GM23248 (cell line): ENCODE data around the gene NPIPB2. TPM values are rescaled to one million over a fixed set of nuclear protein-coding genes. Genes with fewer than 3 reads are reported as not detected.

Experiments
- DNase-seq: peaks from one replicate; pipeline ENCODE4 v3.0.0-alpha.2; 2015
- H2AFZ ChIP-seq: fragments of 200-600 bp; sonication (generic); 2 replicates; pipeline ENCODE4 v1.6.1; 2016; ENCODE audit warnings: antibody characterized with exemption
- H3F3A ChIP-seq: fragments of 200-600 bp; sonication (generic); 2 replicates; pipeline ENCODE4 v1.6.1; 2016; ENCODE audit warnings: mild to moderate bottlenecking, antibody characterized with exemption, mixed run types; ENCODE audit not compliant: insufficient read depth
- H3K27ac ChIP-seq: fragments of 200-600 bp; sonication (generic); 2 replicates; pipeline ENCODE4 v1.5.1; 2016; ENCODE audit warnings: mild to moderate bottlenecking
- H3K27me3 ChIP-seq: fragments of 200-600 bp; sonication (generic); replicated peaks from 2 replicates; pipeline ENCODE4 v1.6.1; 2016; ENCODE audit warnings: mild to moderate bottlenecking; ENCODE audit not compliant: insufficient read depth
- H3K36me3 ChIP-seq: fragments of 200-600 bp; sonication (generic); 2 replicates; pipeline ENCODE4 v1.6.1; 2016; ENCODE audit warnings: low read depth, mild to moderate bottlenecking
- H3K4me1 ChIP-seq: fragments of 200-600 bp; sonication (generic); 2 replicates; pipeline ENCODE4 v1.6.1; 2016; ENCODE audit warnings: mild to moderate bottlenecking; ENCODE audit not compliant: insufficient read depth
- H3K4me2 ChIP-seq: fragments of 200-600 bp; sonication (generic); one replicate; pipeline ENCODE4 v1.6.1; 2016; ENCODE audit warnings: mild to moderate bottlenecking; ENCODE audit not compliant: unreplicated experiment
- H3K4me3 ChIP-seq: fragments of 200-600 bp; sonication (generic); 2 replicates; pipeline ENCODE4 v1.5.1; 2016; ENCODE audit warnings: mild to moderate bottlenecking
- H3K79me2 ChIP-seq: fragments of 200-600 bp; sonication (generic); 2 replicates; pipeline ENCODE4 v1.6.1; 2016; ENCODE audit warnings: mild to moderate bottlenecking; ENCODE audit not compliant: insufficient read depth
- H3K9ac ChIP-seq: fragments of 200-600 bp; sonication (generic); 2 replicates; pipeline ENCODE4 v1.6.1; 2016; ENCODE audit warnings: mild to moderate bottlenecking
- H3K9me2 ChIP-seq: fragments of 200-600 bp; sonication (generic); 2 replicates; pipeline ENCODE4 v1.6.1; 2016; ENCODE audit warnings: mixed run types, mild to moderate bottlenecking, moderate library complexity; ENCODE audit not compliant: insufficient read depth
- H3K9me3 ChIP-seq: fragments of 200-600 bp; sonication (generic); one replicate; pipeline ENCODE4 v1.6.1; 2017; ENCODE audit warnings: low read depth
- H4K20me1 ChIP-seq: fragments of 200-600 bp; sonication (generic); 2 replicates; pipeline ENCODE4 v1.6.0; 2016; ENCODE audit not compliant: insufficient read depth
- EZH2 ChIP-seq: fragments of 200-600 bp; sonication (generic); IDR thresholded peaks from 2 replicates; pipeline ENCODE4 v1.6.1; 2018; ENCODE audit warnings: antibody characterized with exemption, mild to moderate bottlenecking; ENCODE audit not compliant: insufficient read depth, poor library complexity, severe bottlenecking
- EZH2phosphoT487 ChIP-seq: fragments of 200-600 bp; sonication (generic); IDR thresholded peaks from 2 replicates; pipeline ENCODE4 v1.6.1; 2018; ENCODE audit warnings: antibody characterized with exemption, moderate library complexity, mild to moderate bottlenecking, low read depth; ENCODE audit not compliant: insufficient read depth
- WGBS, 2 experiments: methylation state at CpG; one replicate each; pipeline ENCODE4 v1.1.6; 2015 to 2017; ENCODE audit warnings: low lambda C conversion rate in 2 of 2, low coverage in 1 of 2; ENCODE audit errors: missing lambda C conversion rate in 2 of 2; 5-methylcytosine and 5-hydroxymethylcytosine counted together
- in situ Hi-C: fragments of 300-500 bp; cut with MboI; formaldehyde crosslinking; loops from 2 replicates; pipeline ENCODE4 v1.15.0; 2020
- polyA plus RNA-seq: library from polyadenylated mRNA; unstranded; fragments of >200 nt; fragmentation: Nextera tagmentation; extraction: Ambion mirVana; gene quantifications from 2 replicates; pipeline ENCODE4 v1.2.1, GENCODE V29; 2016
- total RNA-seq: library from RNA; depleted of rRNA; stranded (reverse); fragments of >200 nt; shearing (Covaris generic); gene quantifications from 2 replicates; pipeline ENCODE4 v1.2.3, GENCODE V29; 2014

The NPIPB2 gene
- total and polyA plus RNA-seq, 2 experiments from 2014 or later: 0.65 to 2.0 TPM

DNA sequence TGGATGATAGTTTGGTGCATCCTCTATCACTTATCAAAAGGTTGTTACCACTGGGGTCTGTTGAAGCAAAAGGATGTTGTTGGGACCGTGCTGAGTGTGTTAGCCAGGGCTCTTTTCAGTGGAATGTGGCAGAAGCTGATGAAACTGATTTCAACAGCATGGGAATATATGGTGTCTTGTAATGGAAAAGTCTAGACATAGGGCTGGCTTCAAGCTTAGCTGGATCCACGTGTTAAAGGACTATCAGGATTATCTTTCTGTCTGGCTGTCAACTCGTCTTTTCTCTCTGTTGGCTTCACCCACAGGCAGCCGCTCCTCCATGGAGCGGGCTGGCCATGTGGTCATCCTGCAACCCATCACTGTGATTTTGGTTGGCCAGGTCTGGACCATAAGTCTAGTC lies 43.4 kb upstream of the NPIPB2 start:
- no peaks in the 10 kb centered on the region for H3K9me2 ChIP-seq
- peak; percentile 41 for DNase-seq
- H3K4me2 ChIP-seq: no peak overlapping the region
- H3K9me3 ChIP-seq: no peaks in the 10 kb centered on the region
- in situ Hi-C loops: no loop called here
- no peaks in the 10 kb centered on the region for H3K36me3 ChIP-seq
- peaks cover 99% of the 10 kb centered on the region for H3K79me2 ChIP-seq
- no peaks in the 10 kb centered on the region for H3K27me3 ChIP-seq
- TF ChIP-seq EZH2phosphoT487 (no peak), EZH2 (no peak)
- H3K27ac ChIP-seq: no peak overlapping the region
- no peaks in the 10 kb centered on the region for H3K4me1 ChIP-seq
- H4K20me1 ChIP-seq: no peaks in the 10 kb centered on the region
- no peak overlapping the region for H2AFZ ChIP-seq
- no peak overlapping the region for H3K9ac ChIP-seq
- WGBS, 2 experiments: 34 to 43% methylated on average over 5 of the region's 5 CpGs
- no peaks in the 10 kb centered on the region for H3F3A ChIP-seq
- no peak overlapping the region for H3K4me3 ChIP-seq

- Histone ChIP-seq H3K79me2 (peaks cover 91% of the 10 kb centered on the region), H4K20me1 (no peaks in the 10 kb centered on the region), H3K27me3 (no peaks in the 10 kb centered on the region), H3K9me2 (no peaks in the 10 kb centered on the region), H3K4me1 (peaks cover 13% of the 10 kb centered on the region), H3K36me3 (no peaks in the 10 kb centered on the region), H3K27ac (no peak overlapping the region), H3K4me3 (no peak overlapping the region), H3F3A (peaks cover 21% of the 10 kb centered on the region), H3K4me2 (no peak overlapping the region), H3K9ac (no peak overlapping the region), H3K9me3 (no peaks in the 10 kb centered on the region), H2AFZ (no peak overlapping the region)
- 87 to 88% methylated on average over 5 of the region's 5 CpGs for WGBS, 2 experiments
- TF ChIP-seq EZH2phosphoT487: no peak
- TF ChIP-seq EZH2: no peak
- DNase-seq: no peak
- in situ Hi-C loops: no loop called here
Measured at GRCh38 chr16:11980136-11980844, 38.4 kb upstream of the NPIPB2 start.

GRCh38 chr16:11979013-11979672 lies 37.3 kb upstream of the NPIPB2 start:
- 0 out of 2 replicates have a peak overlapping the region, but pooled peaks have one; percentile 92 for H3K9ac ChIP-seq
- no peaks in the 10 kb centered on the region for H3K36me3 ChIP-seq
- no peaks in the 10 kb centered on the region for H3K27me3 ChIP-seq
- no peak overlapping the region for H3K4me3 ChIP-seq
- H4K20me1 ChIP-seq: no peaks in the 10 kb centered on the region
- H3K79me2 ChIP-seq: peaks cover 79% of the 10 kb centered on the region
- H3F3A ChIP-seq: peaks cover 21% of the 10 kb centered on the region
- peak overlapping the region; percentile 93 for H3K27ac ChIP-seq
- in situ Hi-C loops: no loop called here
- no peak for DNase-seq
- no peak overlapping the region for H2AFZ ChIP-seq
- no peak for TF ChIP-seq EZH2
- TF ChIP-seq EZH2phosphoT487: no peak
- peaks cover 13% of the 10 kb centered on the region for H3K4me1 ChIP-seq
- no peak overlapping the region for H3K4me2 ChIP-seq
- WGBS, 2 experiments: 93 to 98% methylated on average over 8 to 9 of the region's 9 CpGs
- no peaks in the 10 kb centered on the region for H3K9me2 ChIP-seq
- no peaks in the 10 kb centered on the region for H3K9me3 ChIP-seq

- peak overlapping the region; percentile 93 for H3K27ac ChIP-seq
- peaks cover 69% of the 10 kb centered on the region for H3K79me2 ChIP-seq
- peak overlapping the region; percentile 92 for H3K9ac ChIP-seq
- in situ Hi-C loops: no loop called here
- no peaks in the 10 kb centered on the region for H3K9me3 ChIP-seq
- H4K20me1 ChIP-seq: no peaks in the 10 kb centered on the region
- H3K9me2 ChIP-seq: no peaks in the 10 kb centered on the region
- H2AFZ ChIP-seq: peak overlapping the region; percentile 89
- H3F3A ChIP-seq: peaks cover 21% of the 10 kb centered on the region
- peaks cover 13% of the 10 kb centered on the region for H3K4me1 ChIP-seq
- H3K36me3 ChIP-seq: no peaks in the 10 kb centered on the region
- H3K4me2 ChIP-seq: peak overlapping the region; percentile 92
- peak overlapping the region; percentile 99 for H3K4me3 ChIP-seq
- WGBS, 2 experiments: 12 to 30% methylated on average over 2 of the region's 2 CpGs
- H3K27me3 ChIP-seq: no peaks in the 10 kb centered on the region
- TF ChIP-seq EZH2phosphoT487: no peak
- no peak for TF ChIP-seq EZH2
- DNase-seq: peak; percentile 36
Measured at GRCh38 chr16:11978080-11978479, 36.2 kb upstream of the NPIPB2 start.
